K562 (cell line): ENCODE measurements around the gene MICOS13.

Experiments used
- ESRRB ChIP-seq: fragments of 250-450 bp; sonication (Bioruptor Pico); IDR thresholded peaks from 2 replicates; pipeline ENCODE4 v1.5.0; 2020; ENCODE audit warnings: mild to moderate bottlenecking, moderate library complexity, borderline replicate concordance
- FOXJ3 ChIP-seq: sonication (generic); formaldehyde crosslinking; IDR thresholded peaks from 2 replicates; pipeline ENCODE4 v1.4.0; 2020; ENCODE audit warnings: mild to moderate bottlenecking, missing genetic modification reagents
- HDAC3 ChIP-seq: fragments of 450-650 bp; IDR thresholded peaks from 2 replicates; pipeline ENCODE4 v1.6.1; 2018; ENCODE audit warnings: borderline replicate concordance, mild to moderate bottlenecking, moderate library complexity; ENCODE audit not compliant: partially characterized antibody
- JUN ChIP-seq, 2 experiments: sonication (generic) in 1 of 2; formaldehyde crosslinking in 1 of 2; IDR thresholded peaks; 2 replicates each; pipeline versions ENCODE4 v1.6.1 to v1.8.0; 2012 to 2022; ENCODE audit warnings: borderline replicate concordance in 2 of 2, mild to moderate bottlenecking in 2 of 2, improper control_type of control experiment in 1 of 2, low read depth in 1 of 2, low read length in 1 of 2, missing genetic modification reagents in 1 of 2
- RAD21 ChIP-seq, 2 experiments: fragments of 250-450 bp in 1 of 2; fragments of 450-650 bp in 1 of 2; sonication (Bioruptor Pico) in 1 of 2; formaldehyde crosslinking in 1 of 2; IDR thresholded peaks in 1 of 2; conservative IDR thresholded peaks in 1 of 2; 2 replicates each; pipeline versions ENCODE4 v1.4.0 to v1.8.0; 2020 to 2022; ENCODE audit warnings: mild to moderate bottlenecking in 2 of 2, moderate library complexity in 1 of 2
- SP2 ChIP-seq: IDR thresholded peaks from 2 replicates; pipeline ENCODE4 v1.6.1; 2011; ENCODE audit warnings: mild to moderate bottlenecking, low read depth, low read length, moderate library complexity; ENCODE audit not compliant: poor library complexity, severe bottlenecking; ENCODE audit errors: extremely low read depth
- TEAD1 ChIP-seq, 2 experiments: fragments of 450-650 bp in 1 of 2; sonication (generic) in 1 of 2; formaldehyde crosslinking; IDR thresholded peaks; 2 replicates each; pipeline versions ENCODE4 v1.4.0 to v1.8.0; 2020 to 2022; ENCODE audit warnings: mild to moderate bottlenecking in 2 of 2, missing genetic modification reagents in 1 of 2
- YY1 ChIP-seq, 3 experiments: IDR thresholded peaks; 2 replicates each; pipeline ENCODE4 v1.6.1; 2011; ENCODE audit warnings: low read length in 2 of 3, mild to moderate bottlenecking in 2 of 3, moderate library complexity in 2 of 3, borderline replicate concordance in 1 of 3, control low read depth in 1 of 3, low read depth in 1 of 3; ENCODE audit not compliant: insufficient read depth in 3 of 3, insufficient replicate concordance in 2 of 3, control insufficient read depth in 1 of 3, insufficient read length in 1 of 3; ENCODE audit errors: extremely low read depth in 1 of 3
- ZNF274 ChIP-seq: IDR thresholded peaks from 2 replicates; pipeline ENCODE4 v1.6.1; 2011; ENCODE audit warnings: low read depth, mild to moderate bottlenecking, low read length, moderate library complexity, borderline replicate concordance
- TF ChIP-seq, protein P1 (sequence below), 3 experiments: IDR thresholded peaks in 2 of 3; conservative IDR thresholded peaks in 1 of 3; 2 replicates each; pipeline ENCODE4 v1.5.1; 2011 to 2012; ENCODE audit warnings: low read length in 3 of 3, mild to moderate bottlenecking in 3 of 3, control low read depth in 2 of 3, improper control_type of control experiment in 1 of 3, inconsistent platforms in 1 of 3, low read depth in 1 of 3, mixed read lengths in 1 of 3, moderate library complexity in 1 of 3; ENCODE audit not compliant: insufficient read depth in 2 of 3
- TF ChIP-seq, protein P2 (sequence below): sonication (generic); formaldehyde crosslinking; IDR thresholded peaks from 2 replicates; pipeline ENCODE4 v1.5.0; 2020; ENCODE audit warnings: missing genetic modification reagents
- TF ChIP-seq, protein P3 (sequence below): sonication (generic); formaldehyde crosslinking; IDR thresholded peaks from 2 replicates; pipeline ENCODE4 v1.8.1; 2022; ENCODE audit warnings: missing genetic modification reagents

DNA sequence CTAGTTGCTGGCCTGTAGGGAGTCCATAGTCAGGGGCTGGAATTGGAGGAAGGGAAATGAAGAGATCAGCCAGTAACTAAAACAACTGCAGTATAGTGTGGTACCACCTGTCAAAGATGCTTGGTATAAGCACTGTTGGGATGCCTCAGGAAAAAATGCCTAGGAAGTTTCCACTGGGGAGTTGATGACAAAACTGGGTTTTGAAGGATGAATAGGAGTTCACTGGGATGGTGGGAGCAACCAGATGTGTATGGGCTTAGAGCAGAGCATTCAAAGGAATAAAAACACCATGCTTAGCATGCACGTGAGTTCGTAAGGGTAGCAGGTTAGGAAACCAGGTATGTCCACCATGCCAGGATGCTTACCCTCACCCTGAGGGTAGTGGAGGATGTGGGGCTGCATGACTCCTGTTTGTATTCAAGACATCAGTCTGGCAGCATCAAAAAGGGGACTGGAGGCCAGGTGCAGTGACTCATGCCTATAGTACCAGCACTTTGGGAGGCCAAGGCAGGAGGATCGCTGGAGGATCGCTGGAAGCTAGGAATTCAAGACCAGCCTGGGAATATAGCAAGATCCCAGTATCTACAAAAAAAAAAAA is 47.2 kb upstream of the MICOS13 start:
- TF ChIP-seq JUN (IDR thresholded peaks at IDR 0.05; ENCODE audit: borderline replicate concordance, low read depth, low read length), result no peak
- TF ChIP-seq JUN (CRISPR knock-in tag; IDR thresholded peaks at IDR 0.05; ENCODE audit: borderline replicate concordance), result no peak
- TF ChIP-seq, protein P1, sequence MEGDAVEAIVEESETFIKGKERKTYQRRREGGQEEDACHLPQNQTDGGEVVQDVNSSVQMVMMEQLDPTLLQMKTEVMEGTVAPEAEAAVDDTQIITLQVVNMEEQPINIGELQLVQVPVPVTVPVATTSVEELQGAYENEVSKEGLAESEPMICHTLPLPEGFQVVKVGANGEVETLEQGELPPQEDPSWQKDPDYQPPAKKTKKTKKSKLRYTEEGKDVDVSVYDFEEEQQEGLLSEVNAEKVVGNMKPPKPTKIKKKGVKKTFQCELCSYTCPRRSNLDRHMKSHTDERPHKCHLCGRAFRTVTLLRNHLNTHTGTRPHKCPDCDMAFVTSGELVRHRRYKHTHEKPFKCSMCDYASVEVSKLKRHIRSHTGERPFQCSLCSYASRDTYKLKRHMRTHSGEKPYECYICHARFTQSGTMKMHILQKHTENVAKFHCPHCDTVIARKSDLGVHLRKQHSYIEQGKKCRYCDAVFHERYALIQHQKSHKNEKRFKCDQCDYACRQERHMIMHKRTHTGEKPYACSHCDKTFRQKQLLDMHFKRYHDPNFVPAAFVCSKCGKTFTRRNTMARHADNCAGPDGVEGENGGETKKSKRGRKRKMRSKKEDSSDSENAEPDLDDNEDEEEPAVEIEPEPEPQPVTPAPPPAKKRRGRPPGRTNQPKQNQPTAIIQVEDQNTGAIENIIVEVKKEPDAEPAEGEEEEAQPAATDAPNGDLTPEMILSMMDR (IDR thresholded peaks at IDR 0.05 in 2 of 3, conservative IDR thresholded peaks at IDR 0.05 in 1 of 3; ENCODE audit: insufficient read depth in 2 of 3, low read depth in 1 of 3, low read length in 3 of 3), result no peak
- no peak for TF ChIP-seq TEAD1 (CRISPR knock-in tag; IDR thresholded peaks at IDR 0.05)
- no peak for TF ChIP-seq YY1 (IDR thresholded peaks at IDR 0.05; ENCODE audit: borderline replicate concordance in 1 of 3, control insufficient read depth in 1 of 3, extremely low read depth in 1 of 3, insufficient read depth in 3 of 3, insufficient read length in 1 of 3, insufficient replicate concordance in 2 of 3, low read depth in 1 of 3, low read length in 2 of 3)
- TF ChIP-seq SP2, result no peak
- TF ChIP-seq HDAC3, result no peak
- no peak for TF ChIP-seq FOXJ3 (CRISPR knock-in tag)
- TF ChIP-seq ZNF274, result no peak
- TF ChIP-seq, protein P2, sequence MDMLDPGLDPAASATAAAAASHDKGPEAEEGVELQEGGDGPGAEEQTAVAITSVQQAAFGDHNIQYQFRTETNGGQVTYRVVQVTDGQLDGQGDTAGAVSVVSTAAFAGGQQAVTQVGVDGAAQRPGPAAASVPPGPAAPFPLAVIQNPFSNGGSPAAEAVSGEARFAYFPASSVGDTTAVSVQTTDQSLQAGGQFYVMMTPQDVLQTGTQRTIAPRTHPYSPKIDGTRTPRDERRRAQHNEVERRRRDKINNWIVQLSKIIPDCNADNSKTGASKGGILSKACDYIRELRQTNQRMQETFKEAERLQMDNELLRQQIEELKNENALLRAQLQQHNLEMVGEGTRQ (CRISPR knock-in tag), result no peak
- no peak for TF ChIP-seq RAD21 (CRISPR knock-in tag; conservative IDR thresholded peaks at IDR 0.05 in 1 of 2, IDR thresholded peaks at IDR 0.05 in 1 of 2)
- TF ChIP-seq, protein P3, sequence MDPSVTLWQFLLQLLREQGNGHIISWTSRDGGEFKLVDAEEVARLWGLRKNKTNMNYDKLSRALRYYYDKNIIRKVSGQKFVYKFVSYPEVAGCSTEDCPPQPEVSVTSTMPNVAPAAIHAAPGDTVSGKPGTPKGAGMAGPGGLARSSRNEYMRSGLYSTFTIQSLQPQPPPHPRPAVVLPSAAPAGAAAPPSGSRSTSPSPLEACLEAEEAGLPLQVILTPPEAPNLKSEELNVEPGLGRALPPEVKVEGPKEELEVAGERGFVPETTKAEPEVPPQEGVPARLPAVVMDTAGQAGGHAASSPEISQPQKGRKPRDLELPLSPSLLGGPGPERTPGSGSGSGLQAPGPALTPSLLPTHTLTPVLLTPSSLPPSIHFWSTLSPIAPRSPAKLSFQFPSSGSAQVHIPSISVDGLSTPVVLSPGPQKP (CRISPR knock-in tag), result no peak
- no peak for TF ChIP-seq ESRRB (CRISPR knock-in tag)
